Measurements from ENCODE around the gene CLDN17. TPM values are rescaled to one million over a fixed set of nuclear protein-coding genes. Genes with fewer than 3 reads are reported as not detected.

Gene CLDN17
- total and polyA plus RNA-seq, 2 donors (not counting 3 experiments of a cell fraction or from before 2014, with no cell fraction given), result not detected

Other genes with a start within 250 kb of the CLDN17 start
- gene GRIK1, start 226.8 kb downstream of the CLDN17 start, total RNA-seq, result not detected in 2 replicates
- not detected in 2 replicates for gene GRIK1, start 226.8 kb downstream of the CLDN17 start, polyA plus RNA-seq
- gene CLDN8, start 49.3 kb upstream of the CLDN17 start, total RNA-seq, result not detected in 2 replicates
- gene CLDN8, start 49.3 kb upstream of the CLDN17 start, polyA plus RNA-seq, result not detected in 2 replicates
- not detected in 2 replicates for gene KRTAP24-1, start 116.1 kb upstream of the CLDN17 start, total RNA-seq
- gene KRTAP24-1, start 116.1 kb upstream of the CLDN17 start, polyA plus RNA-seq, result not detected in 2 replicates
- not detected in 2 replicates for gene KRTAP25-1, start 122.7 kb upstream of the CLDN17 start, total RNA-seq
- gene KRTAP25-1, start 122.7 kb upstream of the CLDN17 start, polyA plus RNA-seq, result not detected in 2 replicates
- not detected in 2 replicates for gene KRTAP26-1, start 153.5 kb upstream of the CLDN17 start, total RNA-seq
- gene KRTAP26-1, start 153.5 kb upstream of the CLDN17 start, polyA plus RNA-seq, result not detected in 2 replicates
- not detected in 2 replicates for gene KRTAP27-1, start 170.9 kb upstream of the CLDN17 start, total RNA-seq
- not detected in 2 replicates for gene KRTAP27-1, start 170.9 kb upstream of the CLDN17 start, polyA plus RNA-seq
- gene KRTAP23-1, start 181.8 kb upstream of the CLDN17 start, total RNA-seq, result not detected in 2 replicates
- gene KRTAP23-1, start 181.8 kb upstream of the CLDN17 start, polyA plus RNA-seq, result not detected in 2 replicates
- not detected in 2 replicates for gene KRTAP13-2, start 205.5 kb upstream of the CLDN17 start, total RNA-seq
- not detected in 2 replicates for gene KRTAP13-2, start 205.5 kb upstream of the CLDN17 start, polyA plus RNA-seq
- not detected in 2 replicates for gene KRTAP13-1, start 229.2 kb upstream of the CLDN17 start, total RNA-seq
- gene KRTAP13-1, start 229.2 kb upstream of the CLDN17 start, polyA plus RNA-seq, result not detected in 2 replicates